Measurements from ENCODE around the gene ERICH2.

Gene ERICH2

GRCh38 chr2:170816504-170817092 is 46.4 kb downstream of the ERICH2 start, which contains the start of gene GAD1:
Gene GAD1, plus strand, starts transcription at chr2:170816887. Its CDS starts 1,705 bp downstream, at chr2:170818592.
- peak within 1 kb of the TSS; percentile 97 for H3K4me2 ChIP-seq (ENCODE audit: low read depth, low read length)
- peak within 1 kb of the TSS; percentile 70 for H2AFZ ChIP-seq (ENCODE audit: low read length)
- peaks cover 19% of the 10 kb centered on the region for H3K4me1 ChIP-seq (ENCODE audit: low read length)
- no peaks in the 10 kb centered on the region for H3F3A ChIP-seq (ENCODE audit: insufficient read depth, low read length)
- H3K9me2 ChIP-seq (replicated peaks; ENCODE audit: insufficient read depth, low read length) = no peaks in the 10 kb centered on the region
- H3K79me2 ChIP-seq (ENCODE audit: low read length) = no peaks in the 10 kb centered on the region
- peaks cover 67% of the 10 kb centered on the region for H3K27me3 ChIP-seq (replicated peaks; ENCODE audit: insufficient read depth, low read length)
- H3K27ac ChIP-seq (ENCODE audit: low read length) = no peak within 1 kb of the TSS
- H3K9ac ChIP-seq (ENCODE audit: low read length) = 0 out of 2 replicates have a peak within 1 kb of the TSS, but pooled peaks have one; percentile 13
- no peaks in the 10 kb centered on the region for H3K36me3 ChIP-seq (replicated peaks; ENCODE audit: insufficient read depth, low read length)
- H4K20me1 ChIP-seq (ENCODE audit: insufficient read depth, low read length) = no peaks in the 10 kb centered on the region
- no peaks in the 10 kb centered on the region for H3K9me3 ChIP-seq (replicated peaks; ENCODE audit: insufficient read depth, low read length)
- peak; percentile 75 for DNase-seq
- TF ChIP-seq EZH2 (optimal IDR thresholded peaks at IDR 0.05; ENCODE audit: low read depth, low read length) (no peak), EZH2phosphoT487 (IDR thresholded peaks at IDR 0.05; ENCODE audit: low read length) (no peak), CTCF (IDR thresholded peaks at IDR 0.05; ENCODE audit: low read length) (no peak)
- peak within 1 kb of the TSS; percentile 63 for H3K4me3 ChIP-seq (ENCODE audit: low read length)

GRCh38 chr2:170817093-170818035 is 47.2 kb downstream of the ERICH2 start:
- H3K4me2 ChIP-seq (ENCODE audit: low read depth, low read length) = peak overlapping the region; percentile 97
- H3K27me3 ChIP-seq (replicated peaks; ENCODE audit: insufficient read depth, low read length) = peaks cover 75% of the 10 kb centered on the region
- no peak for DNase-seq
- no peak overlapping the region for H3K27ac ChIP-seq (ENCODE audit: low read length)
- no peaks in the 10 kb centered on the region for H3K9me2 ChIP-seq (replicated peaks; ENCODE audit: insufficient read depth, low read length)
- no peaks in the 10 kb centered on the region for H3K9me3 ChIP-seq (replicated peaks; ENCODE audit: insufficient read depth, low read length)
- no peaks in the 10 kb centered on the region for H3K36me3 ChIP-seq (replicated peaks; ENCODE audit: insufficient read depth, low read length)
- H3K9ac ChIP-seq (ENCODE audit: low read length) = no peak overlapping the region
- no peaks in the 10 kb centered on the region for H3F3A ChIP-seq (ENCODE audit: insufficient read depth, low read length)
- TF ChIP-seq CTCF (IDR thresholded peaks at IDR 0.05; ENCODE audit: low read length) (no peak), EZH2 (optimal IDR thresholded peaks at IDR 0.05; ENCODE audit: low read depth, low read length) (no peak), EZH2phosphoT487 (IDR thresholded peaks at IDR 0.05; ENCODE audit: low read length) (no peak)
- H3K4me1 ChIP-seq (ENCODE audit: low read length) = peaks cover 19% of the 10 kb centered on the region
- H3K4me3 ChIP-seq (ENCODE audit: low read length) = peak overlapping the region; percentile 63
- no peaks in the 10 kb centered on the region for H4K20me1 ChIP-seq (ENCODE audit: insufficient read depth, low read length)
- H2AFZ ChIP-seq (ENCODE audit: low read length) = peak overlapping the region; percentile 70; the same call in 1 of the 2 replicates
- no peaks in the 10 kb centered on the region for H3K79me2 ChIP-seq (ENCODE audit: low read length)

GRCh38 chr2:170818036-170818751 is 48.0 kb downstream of the ERICH2 start:
- Histone ChIP-seq H3K27me3 (replicated peaks; ENCODE audit: insufficient read depth, low read length) (peaks cover 78% of the 10 kb centered on the region), H3K79me2 (ENCODE audit: low read length) (no peaks in the 10 kb centered on the region), H3K9ac (ENCODE audit: low read length) (no peak overlapping the region), H3K9me2 (replicated peaks; ENCODE audit: insufficient read depth, low read length) (no peaks in the 10 kb centered on the region), H2AFZ (ENCODE audit: low read length) (no peak overlapping the region), H3K4me1 (ENCODE audit: low read length) (peaks cover 19% of the 10 kb centered on the region), H4K20me1 (ENCODE audit: insufficient read depth, low read length) (no peaks in the 10 kb centered on the region), H3K36me3 (replicated peaks; ENCODE audit: insufficient read depth, low read length) (no peaks in the 10 kb centered on the region), H3K9me3 (replicated peaks; ENCODE audit: insufficient read depth, low read length) (no peaks in the 10 kb centered on the region), H3K4me3 (ENCODE audit: low read length) (no peak overlapping the region), H3K4me2 (ENCODE audit: low read depth, low read length) (no peak overlapping the region), H3F3A (ENCODE audit: insufficient read depth, low read length) (no peaks in the 10 kb centered on the region), H3K27ac (ENCODE audit: low read length) (no peak overlapping the region)
- DNase-seq = no peak
- TF ChIP-seq EZH2phosphoT487 (IDR thresholded peaks at IDR 0.05; ENCODE audit: low read length) = no peak
- no peak for TF ChIP-seq EZH2 (optimal IDR thresholded peaks at IDR 0.05; ENCODE audit: low read depth, low read length)
- no peak for TF ChIP-seq CTCF (IDR thresholded peaks at IDR 0.05; ENCODE audit: low read length)
